Head of caudate nucleus (tissue), 42 donors: ENCODE results near the gene MYCBP.
A peak's percentile ranks its signal among the peaks of the same experiment; 100 is the strongest.

Source experiments
- DNase-seq, 42 donors: peaks; one replicate each; pipeline versions ENCODE4 v3.0.0 to v3.0.0-alpha.2; 2020 to 2021; ENCODE audit warnings: mixed read lengths in 7 of 42
- intact Hi-C: fragments of 100-400 bp; cut with DNase I; formaldehyde crosslinking; loops from one replicate; pipeline ENCODE4 v1.15.0; 2022

Gene MYCBP

DNA sequence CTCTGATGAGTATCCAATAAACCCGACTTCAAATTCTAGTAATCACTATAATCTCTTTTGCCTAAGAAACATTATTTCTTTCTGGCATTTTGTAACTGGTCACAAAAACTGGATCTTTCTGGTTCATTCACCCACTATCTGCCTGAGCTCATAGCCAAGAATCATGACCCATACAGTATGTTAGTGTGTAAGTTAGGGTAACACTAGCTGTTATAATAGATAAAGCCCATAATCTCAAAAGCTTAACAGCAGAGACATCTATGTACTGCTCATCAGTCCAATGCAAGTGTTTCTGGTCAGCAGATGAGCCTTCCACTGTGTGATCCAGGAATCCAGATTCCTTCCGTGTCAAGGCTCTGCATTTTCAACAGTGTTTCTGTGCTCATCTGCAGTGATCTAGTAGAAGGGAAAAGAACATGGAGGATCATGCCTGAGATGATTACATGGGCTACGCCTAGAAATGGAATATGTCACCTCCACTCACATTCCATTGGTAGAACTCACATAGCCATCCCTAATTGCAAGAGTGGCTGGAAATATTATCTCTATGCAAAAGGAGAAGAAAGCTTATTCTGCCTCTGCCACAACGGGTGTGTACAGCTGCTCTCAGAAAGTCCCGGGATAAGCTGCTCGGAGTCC lies 41.3 kb downstream of the MYCBP start:
- DNase-seq: no peak
- intact Hi-C loops: loop anchor here (10.0 kb wide), 1 partner anchor 807 kb away; no protein-coding TSS in a partner anchor

DNA sequence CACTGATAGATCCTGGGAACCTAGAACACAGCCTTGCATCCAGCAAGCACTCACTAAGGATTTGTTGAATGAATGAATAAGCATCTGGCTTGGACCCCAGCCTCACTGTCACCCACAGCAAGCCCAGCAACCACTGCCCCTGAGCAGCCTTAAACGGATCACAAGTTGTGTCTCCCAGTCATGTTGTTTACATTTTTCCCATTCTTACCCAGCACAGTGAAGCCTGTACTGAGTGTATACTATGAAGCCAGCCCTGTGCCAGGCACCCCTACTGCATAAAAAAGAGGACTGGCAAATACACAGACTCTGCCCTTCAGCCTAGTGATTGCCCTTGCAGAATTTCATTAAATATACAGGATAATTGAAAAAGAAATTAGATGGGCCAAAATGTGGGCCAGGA lies 43.8 kb downstream of the MYCBP start:
- no peak for DNase-seq
- intact Hi-C loops: no loop called here

DNA sequence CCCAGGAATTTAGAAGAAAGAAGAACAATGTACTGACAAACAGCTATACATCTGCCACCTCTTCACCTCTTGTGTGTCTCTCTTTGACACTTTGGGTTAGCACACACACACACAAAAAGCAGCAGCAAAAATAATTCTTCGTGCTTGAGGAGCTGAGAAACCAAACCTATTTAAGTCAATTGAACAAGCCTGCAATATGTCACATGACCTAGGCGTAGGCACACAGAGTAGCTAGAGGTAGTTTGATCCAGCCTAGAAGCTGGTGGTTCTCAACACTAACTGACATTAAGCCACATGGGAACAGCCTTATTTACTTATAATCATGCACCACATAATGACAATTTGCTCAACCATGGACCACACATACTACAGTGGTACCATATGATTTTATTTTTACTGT lies 45.8 kb downstream of the MYCBP start:
- intact Hi-C loops: no loop called here
- DNase-seq: peak in 24 of 42 donors; percentile 22 to 86 (median 60)

DNA sequence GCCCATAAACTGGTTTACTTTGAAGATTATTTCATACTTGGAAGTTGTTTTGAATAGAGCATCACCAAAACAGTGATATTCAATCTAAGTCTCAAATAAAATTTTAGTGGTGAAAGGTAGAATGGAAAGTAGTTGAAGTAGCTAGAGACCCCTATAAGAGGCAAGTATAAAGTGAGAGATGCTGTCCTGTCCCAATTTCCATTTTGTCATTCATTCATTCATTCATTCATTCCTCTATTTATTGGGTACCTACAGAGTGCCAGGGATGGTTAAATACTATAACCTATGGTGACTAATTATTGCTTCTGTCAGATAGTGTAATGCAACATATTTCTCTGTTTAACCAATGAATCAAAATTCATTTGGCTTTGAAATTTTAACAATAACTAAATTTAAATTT lies 46.3 kb downstream of the MYCBP start:
- intact Hi-C loops: no loop called here
- no peak for DNase-seq

DNA sequence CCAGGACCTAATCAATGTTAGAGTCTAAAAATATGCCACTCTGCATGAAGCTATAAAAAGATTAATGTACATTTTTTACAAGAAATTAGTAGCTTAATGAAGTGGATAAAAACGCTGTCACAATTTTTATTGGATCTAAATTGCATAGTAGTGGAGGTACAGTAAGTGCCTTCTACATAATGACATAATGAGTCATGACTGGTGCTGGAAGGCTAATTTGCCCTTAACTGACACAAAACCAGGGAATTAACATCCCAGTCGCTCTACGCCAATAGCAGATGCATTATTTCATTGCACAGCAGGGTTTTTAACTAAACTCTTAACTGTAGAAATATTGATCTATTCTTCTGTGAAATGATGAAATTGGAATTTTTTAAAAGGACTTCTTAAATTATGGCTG lies 46.9 kb downstream of the MYCBP start:
- peak in 4 of 42 donors; percentile 31 to 62 (median 48) for DNase-seq
- intact Hi-C loops: no loop called here

DNA sequence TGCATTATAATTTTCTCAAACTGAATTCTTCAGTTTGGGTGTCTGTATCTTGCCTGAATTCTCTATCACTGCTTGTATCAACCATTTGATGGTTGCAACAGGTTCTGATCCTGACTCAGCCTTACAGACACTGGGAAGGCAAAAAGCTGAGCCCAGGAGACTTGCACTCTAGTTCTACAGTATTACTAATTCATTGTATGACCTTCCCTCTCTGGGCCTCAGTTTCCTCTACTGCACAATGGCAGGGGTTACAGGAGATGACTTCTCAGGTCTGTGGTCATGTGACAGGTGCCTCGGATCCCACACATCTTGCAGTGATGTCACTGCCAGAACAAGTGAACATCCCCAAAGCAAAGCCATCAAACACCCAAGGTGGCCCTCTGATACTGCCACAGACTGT lies 52.3 kb downstream of the MYCBP start:
- intact Hi-C loops: no loop called here

DNA sequence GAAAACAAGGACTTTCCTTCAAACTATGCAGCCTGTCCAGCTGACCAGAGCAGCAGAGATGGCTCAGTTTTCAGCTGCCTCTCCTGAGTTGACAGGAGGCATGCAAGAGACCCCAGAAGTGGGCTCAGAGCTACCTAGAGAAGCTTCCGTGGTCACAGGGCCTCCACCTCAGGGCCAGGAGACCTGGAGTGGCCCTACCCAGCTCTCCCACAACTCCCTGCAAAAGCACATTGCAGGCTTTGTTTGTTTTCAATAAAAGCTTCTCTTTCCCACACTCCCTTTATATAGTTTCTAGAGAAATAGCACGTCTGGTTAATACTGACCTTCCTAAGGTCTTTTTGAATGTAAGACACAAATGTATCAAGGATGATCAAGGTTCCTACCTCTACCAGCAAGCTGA lies 53.6 kb downstream of the MYCBP start:
- no peak for DNase-seq
- intact Hi-C loops: no loop called here

More for the DNA sequence above, 52.3 kb downstream of the MYCBP start:
- DNase-seq: peak in 1 of 42 donors; percentile 37

DNA sequence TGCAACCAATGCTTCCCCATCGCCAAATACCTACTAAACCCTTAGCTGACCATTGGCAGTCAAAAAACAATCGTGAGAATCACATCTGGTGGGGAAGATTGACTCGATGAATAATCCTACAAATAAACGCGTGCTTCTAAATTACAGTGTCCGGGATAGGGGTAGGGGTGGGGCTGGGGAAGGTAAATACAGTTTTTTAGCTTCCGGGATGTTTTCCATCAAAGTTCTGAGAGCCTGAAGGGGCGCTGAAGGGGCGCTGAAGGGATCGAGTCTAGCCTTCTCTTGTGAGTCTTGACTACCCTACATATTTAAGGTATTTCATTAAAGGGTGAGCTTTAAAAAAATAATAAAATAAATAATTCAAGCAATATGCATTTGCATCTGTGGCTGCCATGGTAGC lies 54.1 kb downstream of the MYCBP start:
- DNase-seq: no peak
- intact Hi-C loops: no loop called here

DNA sequence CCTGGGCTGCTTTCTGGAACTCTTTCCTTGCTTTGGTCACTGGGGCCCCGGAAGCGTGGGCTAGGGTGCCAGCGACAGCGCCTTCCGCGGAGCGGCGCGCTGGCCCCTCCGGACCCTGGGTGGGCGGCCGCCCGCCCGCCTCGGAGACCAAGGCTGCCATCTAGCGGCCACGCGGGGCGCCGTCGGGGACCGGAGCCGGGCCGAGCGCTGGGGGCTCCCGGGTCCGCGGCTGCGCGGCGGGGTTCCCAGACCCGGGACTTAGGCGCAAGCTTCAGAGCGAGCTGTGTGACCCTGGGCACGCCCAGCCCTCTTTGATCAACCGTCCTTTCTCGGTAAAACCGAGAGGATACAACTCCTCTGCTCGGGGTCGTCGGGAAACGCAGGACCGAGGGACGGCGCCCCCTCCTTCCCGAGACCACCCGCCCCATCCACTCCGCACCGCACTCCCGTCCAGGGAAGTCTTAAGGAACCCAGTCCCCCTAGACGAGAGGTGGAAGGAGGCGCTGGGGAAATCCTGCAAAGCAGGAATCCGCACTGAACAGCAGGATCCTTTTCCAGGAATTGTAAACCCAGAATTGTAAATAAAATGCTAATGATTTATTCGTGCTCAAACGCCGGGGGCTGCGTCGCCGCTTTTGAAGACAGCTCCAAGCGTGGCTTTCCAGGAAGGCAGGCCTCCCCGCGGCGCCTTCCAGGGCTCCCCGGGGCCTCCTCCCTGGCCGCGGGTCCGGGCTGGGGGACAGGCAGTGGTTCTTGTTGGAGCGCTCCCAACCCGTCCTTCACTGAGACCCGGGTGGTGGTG lies 54.8 kb downstream of the MYCBP start:
- DNase-seq: peak in 27 of 42 donors; percentile 24 to 78 (median 57)
- intact Hi-C loops: no loop called here

DNA sequence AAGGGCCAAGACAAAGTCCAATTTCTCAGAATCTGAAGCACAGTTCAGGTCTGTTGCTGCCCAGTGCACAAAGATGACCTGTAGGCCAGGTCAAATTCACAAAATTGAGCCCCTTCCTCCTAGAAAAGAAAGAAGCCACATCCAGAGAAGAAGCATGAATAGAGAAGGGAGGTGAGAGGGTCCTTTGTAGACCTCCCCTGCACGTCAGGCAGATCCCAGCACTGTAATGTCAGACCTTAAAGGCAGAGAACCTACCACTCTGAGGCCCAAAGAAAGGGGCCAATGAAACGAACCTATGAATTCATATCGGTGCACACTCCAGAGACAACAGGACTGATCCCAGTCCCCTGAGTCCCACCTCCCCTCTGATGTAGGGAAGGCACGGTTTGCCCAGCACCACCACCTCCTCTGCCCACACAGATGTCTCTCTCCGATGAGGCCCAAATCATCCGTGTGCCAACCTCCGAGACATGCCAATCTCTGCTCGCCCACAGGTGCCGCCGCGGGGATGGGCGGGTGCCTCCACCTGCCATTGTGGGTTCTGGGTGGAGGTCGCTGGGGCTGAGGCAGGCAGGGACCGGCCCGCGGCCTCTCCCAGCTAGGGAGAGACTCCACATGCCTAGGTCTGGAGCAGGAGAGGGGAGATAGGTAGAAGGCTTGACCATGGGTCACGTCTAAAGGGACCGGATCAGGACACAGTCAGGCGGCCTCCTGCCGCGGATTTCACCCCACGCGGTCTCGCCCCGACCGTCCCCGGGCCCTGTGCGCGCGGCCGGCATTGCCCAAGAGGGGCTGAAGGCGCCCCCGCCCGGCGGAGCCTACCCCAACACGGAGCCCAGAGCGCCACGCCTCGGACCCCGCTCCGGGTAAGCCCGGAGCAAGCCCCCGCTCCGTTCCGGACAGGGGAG lies 55.6 kb downstream of the MYCBP start:
- intact Hi-C loops: no loop called here
- peak in 3 of 42 donors; percentile 21 to 50 (median 34) for DNase-seq

DNA sequence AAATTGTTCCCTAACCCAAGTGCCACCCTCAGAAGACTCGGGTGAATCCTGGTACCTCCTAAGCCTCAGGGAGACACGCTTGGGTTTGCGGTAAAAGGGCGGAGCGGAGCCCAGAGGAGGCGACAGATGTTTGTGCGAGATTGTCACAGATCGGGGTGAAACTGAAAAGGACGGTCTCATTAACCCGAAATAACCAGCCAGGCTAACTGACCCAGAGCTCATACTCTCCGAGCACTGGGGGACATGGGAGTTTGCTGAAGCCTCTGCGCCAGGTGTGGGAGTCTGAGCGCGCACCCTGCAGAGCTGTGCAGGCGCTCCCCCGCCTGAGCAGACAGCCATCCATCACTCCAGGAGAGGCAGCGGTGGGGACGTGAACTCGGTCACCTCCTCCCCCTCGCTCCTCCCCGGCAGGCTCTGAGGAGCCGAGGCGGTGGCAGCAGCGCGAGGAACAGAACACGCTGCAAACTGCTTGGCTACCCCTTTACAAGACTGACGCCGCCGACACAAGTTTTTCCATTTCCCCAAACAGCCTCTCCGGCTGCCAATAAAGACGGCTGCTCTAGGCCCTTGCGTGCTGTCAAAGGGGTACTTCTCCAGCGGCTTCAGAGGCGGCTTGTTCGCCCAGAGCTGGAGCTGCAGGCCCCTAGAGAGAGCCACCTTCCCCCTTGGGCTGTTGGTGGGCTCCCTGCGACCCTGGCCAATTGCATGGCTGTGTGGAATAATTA lies 57.1 kb downstream of the MYCBP start:
- DNase-seq: peak; percentile 39 to 95 (median 76)
- intact Hi-C loops: no loop called here

DNA sequence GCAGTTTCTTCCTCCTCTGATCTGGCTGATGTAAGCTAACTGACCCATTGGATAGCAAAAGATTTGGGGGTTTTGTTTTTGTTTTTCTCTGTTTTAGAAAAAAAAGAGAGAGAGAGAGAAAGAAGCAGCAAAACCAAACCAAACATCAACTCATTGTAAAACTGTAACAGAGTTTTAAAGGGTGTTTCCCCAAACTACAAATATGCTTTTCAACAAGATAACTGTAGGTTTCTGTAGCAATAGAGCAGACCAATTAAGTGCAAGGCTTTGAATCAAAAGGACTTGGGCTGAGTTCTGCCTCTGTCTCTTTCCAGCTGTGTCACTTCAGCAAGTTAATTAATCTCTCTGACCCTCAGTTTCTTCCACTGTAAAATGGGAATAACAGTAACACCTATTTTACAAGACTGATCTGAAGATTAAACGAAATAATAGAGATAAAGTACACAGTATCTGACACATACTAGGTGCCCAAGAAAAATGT lies 58.1 kb downstream of the MYCBP start:
- DNase-seq: no peak
- intact Hi-C loops: no loop called here

DNA sequence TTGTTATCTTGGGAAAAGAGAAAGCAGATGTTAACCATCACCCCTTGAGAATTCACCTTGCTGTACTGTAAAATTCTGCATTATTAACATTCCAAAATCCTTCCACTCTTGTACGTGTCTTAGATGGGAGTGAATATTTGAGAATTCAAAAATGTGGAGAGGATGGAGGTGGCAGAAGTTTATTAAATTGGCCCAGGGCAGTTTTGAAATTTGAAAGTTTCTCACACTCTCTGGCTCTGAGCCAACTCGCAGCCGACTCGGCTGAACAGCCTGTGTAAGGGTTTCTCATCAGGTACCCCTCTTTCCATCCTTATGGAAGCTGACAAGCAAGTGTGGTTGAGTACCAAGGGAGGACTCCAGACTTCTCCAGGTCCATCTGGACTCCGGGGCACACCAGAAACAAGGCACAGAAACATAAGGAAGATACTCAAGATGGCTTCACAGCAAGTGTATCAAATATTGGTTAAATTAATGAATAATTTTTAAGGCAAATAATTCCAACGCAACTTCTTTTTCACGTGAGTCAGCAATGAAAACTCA lies 58.6 kb downstream of the MYCBP start:
- intact Hi-C loops: no loop called here
- DNase-seq: no peak

DNA sequence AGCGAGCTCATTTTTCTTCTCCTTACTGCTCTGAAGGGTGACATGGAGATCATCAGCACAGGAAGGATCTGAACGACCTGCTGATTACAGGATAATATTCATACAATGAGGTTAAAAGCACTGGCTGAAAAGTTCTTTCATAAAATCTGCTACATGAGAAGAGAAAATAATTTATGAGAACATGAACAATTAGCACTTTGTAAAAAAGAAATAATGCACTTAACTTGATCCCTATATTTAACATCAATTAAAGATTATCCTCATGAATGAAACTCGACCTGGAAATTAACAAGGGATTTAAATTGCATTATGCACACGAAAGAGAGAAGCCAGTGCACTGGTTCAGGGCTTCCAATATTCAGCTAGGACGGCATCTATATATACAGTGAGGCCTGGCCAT lies 60.2 kb downstream of the MYCBP start:
- DNase-seq: no peak
- intact Hi-C loops: no loop called here
